Endothelial cell of umbilical vein (primary cell): ENCODE results near the gene FAM3C. TPM values are rescaled to one million over a fixed set of nuclear protein-coding genes. Genes with fewer than 3 reads are reported as not detected.

Experiments
- BruUV-seq: library from RNA; stranded (reverse); fragments of 400-500 nt; replicated peaks from 2 replicates; lab custom pipeline; 2021; lab: Mats Ljungman, UMichigan
- CTCF ChIA-PET: fragments of 300-600, 350-600 bp; sonication (Branson Sonifier 250); formaldehyde crosslinking; loops from one replicate; lab custom pipeline; 2021; ENCODE audit warnings: antibody characterized with exemption, inconsistent platforms; lab: Charles Lee
- POLR2A ChIA-PET: fragments of 300-600, 350-600 bp; sonication (Branson Sonifier 250); formaldehyde crosslinking; loops from one replicate; lab custom pipeline; 2021; ENCODE audit warnings: antibody characterized with exemption, inconsistent platforms; lab: Charles Lee
- DNase-seq: peaks from one replicate; pipeline ENCODE4 v3.0.0-alpha.2; 2011; ENCODE audit warnings: low read depth, low spot score
- FAIRE-seq: peaks from 2 replicates; lab custom pipeline; 2011; peaks lifted over from hg19 to GRCh38; lab: Jason Lieb, UNC
- H2AFZ ChIP-seq: 2 replicates; pipeline ENCODE4 v1.6.0; 2012; ENCODE audit warnings: low read depth, low read length, control low read depth, inconsistent platforms
- H3K27ac ChIP-seq: 2 replicates; pipeline ENCODE4 v1.5.1; 2011; ENCODE audit warnings: low read depth, mild to moderate bottlenecking, control low read depth, low read length, moderate library complexity; ENCODE audit not compliant: insufficient read depth
- H3K27me3 ChIP-seq, 2 experiments: 2 replicates each; pipeline versions ENCODE4 v1.6.0 to v1.6.1; 2011; ENCODE audit warnings: low read length in 2 of 2, mixed read lengths in 1 of 2; ENCODE audit not compliant: control insufficient read depth in 2 of 2, insufficient read depth in 2 of 2
- H3K36me3 ChIP-seq, 2 experiments: 2 replicates in 1 of 2; 3 replicates in 1 of 2; pipeline ENCODE4 v1.5.1; 2011; ENCODE audit warnings: low read length in 2 of 2, mild to moderate bottlenecking in 1 of 2, moderate library complexity in 1 of 2; ENCODE audit not compliant: control insufficient read depth in 2 of 2, insufficient read depth in 2 of 2; ENCODE audit errors: extremely low read depth in 1 of 2
- H3K4me1 ChIP-seq: 3 replicates; pipeline ENCODE4 v1.5.1; 2011; ENCODE audit warnings: mild to moderate bottlenecking, low read length; ENCODE audit not compliant: control insufficient read depth, insufficient read depth; ENCODE audit errors: extremely low read depth
- H3K4me2 ChIP-seq: 2 replicates; pipeline ENCODE4 v1.6.1; 2011; ENCODE audit warnings: low read length, control low read depth, mixed read lengths; ENCODE audit not compliant: insufficient read depth
- H3K4me3 ChIP-seq, 3 experiments: fragments of 200-600 bp in 1 of 3; sonication (generic), shearing (Covaris generic) in 1 of 3; replicated peaks in 1 of 3; 2 replicates each; pipeline ENCODE4 v1.5.1; 2011 to 2016; ENCODE audit warnings: control low read depth in 3 of 3, low read length in 3 of 3, mild to moderate bottlenecking in 2 of 3, inconsistent platforms in 1 of 3, low read depth in 1 of 3, moderate library complexity in 1 of 3; ENCODE audit not compliant: insufficient read depth in 1 of 3
- H3K79me2 ChIP-seq: 2 replicates; pipeline ENCODE4 v1.6.0; 2012; ENCODE audit warnings: low read length, inconsistent platforms; ENCODE audit not compliant: control insufficient read depth, insufficient read depth
- H3K9ac ChIP-seq: replicated peaks from 2 replicates; pipeline ENCODE3; 2011; ENCODE audit warnings: low read length, control low read depth; ENCODE audit not compliant: insufficient read depth; ENCODE audit errors: extremely low read depth
- H3K9me1 ChIP-seq: replicated peaks from 3 replicates; pipeline ENCODE4 v1.6.0; 2011; ENCODE audit warnings: mild to moderate bottlenecking, low read length; ENCODE audit not compliant: control insufficient read depth, insufficient read depth; ENCODE audit errors: extremely low read depth
- H3K9me3 ChIP-seq: replicated peaks from 2 replicates; pipeline ENCODE4 v1.5.1; 2012; ENCODE audit warnings: low read length, inconsistent platforms; ENCODE audit not compliant: control insufficient read depth, insufficient read depth
- H4K20me1 ChIP-seq: replicated peaks from 2 replicates; pipeline ENCODE3; 2011; ENCODE audit warnings: mild to moderate bottlenecking, low read length; ENCODE audit not compliant: control insufficient read depth, insufficient read depth; ENCODE audit errors: extremely low read depth
- CTCF ChIP-seq, 2 donors: IDR thresholded peaks; 1 replicate in 1 of 2; 2 replicates in 1 of 2; pipeline ENCODE4 v1.5.1; 2011; ENCODE audit warnings: low read length in 2 of 2, mild to moderate bottlenecking in 2 of 2, moderate library complexity in 2 of 2, control low read depth in 1 of 2, inconsistent platforms in 1 of 2, low read depth in 1 of 2; ENCODE audit not compliant: insufficient read depth in 1 of 2; ENCODE audit errors: extremely low read depth in 1 of 2
- EZH2 ChIP-seq: IDR thresholded peaks from 2 replicates; pipeline ENCODE4 v1.6.1; 2012; ENCODE audit warnings: borderline replicate concordance, low read depth, mild to moderate bottlenecking, moderate library complexity, low read length, inconsistent platforms; ENCODE audit not compliant: severe bottlenecking
- FOS ChIP-seq: IDR thresholded peaks from 2 replicates; pipeline ENCODE4 v1.6.1; 2011; ENCODE audit warnings: mild to moderate bottlenecking, low read length, moderate library complexity, borderline replicate concordance; ENCODE audit not compliant: insufficient read depth
- GATA2 ChIP-seq: IDR thresholded peaks from 2 replicates; pipeline ENCODE4 v1.7.0; 2011; ENCODE audit warnings: low read depth, mild to moderate bottlenecking, moderate library complexity, mixed read lengths, low read length; ENCODE audit not compliant: insufficient read length, insufficient read depth
- JUN ChIP-seq: IDR thresholded peaks from 2 replicates; pipeline ENCODE4 v1.6.1; 2011; ENCODE audit warnings: borderline replicate concordance, low read depth; ENCODE audit not compliant: insufficient read length, insufficient read depth
- MAX ChIP-seq: IDR thresholded peaks from 2 replicates; pipeline ENCODE4 v1.6.1; 2011; ENCODE audit not compliant: insufficient read depth, insufficient read length
- MYC ChIP-seq: IDR thresholded peaks from one replicate; pipeline ENCODE4 v1.6.1; 2011; ENCODE audit warnings: mild to moderate bottlenecking, low read depth, low read length
- POLR2A ChIP-seq: IDR thresholded peaks from 2 replicates; pipeline ENCODE4 v1.6.1; 2012; ENCODE audit warnings: low read depth, mild to moderate bottlenecking, control low read depth, low read length
- POLR2AphosphoS5 ChIP-seq: IDR thresholded peaks from 2 replicates; pipeline ENCODE4 v1.6.1; 2012; ENCODE audit warnings: low read depth, mild to moderate bottlenecking, control low read depth, low read length, moderate library complexity; ENCODE audit not compliant: insufficient read depth
- dilution Hi-C: fragments of 300-500 bp; cut with MboI; formaldehyde crosslinking; loops from one replicate; pipeline ENCODE4 v1.15.0; 2019; ENCODE audit warnings: low sequenced_read_pairs; ENCODE audit not compliant: extremely low pct_ligation_motif_present
- intact Hi-C: fragments of 100-400 bp; cut with micrococcal nuclease; formaldehyde crosslinking; loops from one replicate; pipeline ENCODE4 v1.10.0; 2022
- polyA plus RNA-seq, 4 experiments: library from polyadenylated mRNA; depleted of rRNA in 3 of 4; stranded (reverse) in 3 of 4; unstranded in 1 of 4; fragments of >200 nt; gene quantifications; 2 replicates each; pipeline versions ENCODE4 v1.2.1 to v1.2.3, GENCODE V29; 2011 to 2012; ENCODE audit warnings: missing spikeins in 1 of 4
- total RNA-seq: library from RNA; stranded (reverse); gene quantifications from 2 replicates; pipeline ENCODE4 v1.2.3, GENCODE V29; 2021

The FAM3C gene
- total and polyA plus RNA-seq, 2 donors (not counting 3 experiments of a cell fraction or from before 2014, with no cell fraction given), result 20.2 to 50.0 TPM

GRCh38 chr7:121436136-121436535 lies 40.0 kb upstream of the FAM3C start:
- Histone ChIP-seq H3K9me3 (no peaks in the 10 kb centered on the region), H3K79me2 (no peaks in the 10 kb centered on the region), H3K27me3 (no peaks in the 10 kb centered on the region), H3K27ac (no peak overlapping the region), H3K9me1 (no peaks in the 10 kb centered on the region), H4K20me1 (no peaks in the 10 kb centered on the region), H3K4me2 (peak overlapping the region; percentile 7), H3K4me1 (peaks cover 10% of the 10 kb centered on the region), H2AFZ (no peak overlapping the region), H3K9ac (no peak overlapping the region), H3K4me3 (no peak overlapping the region), H3K36me3 (no peaks in the 10 kb centered on the region)
- dilution Hi-C loops, result no loop called here
- CTCF ChIA-PET, result no interaction called here
- FAIRE-seq (no peak), DNase-seq (peak; percentile 51)
- TF ChIP-seq MAX (no peak), POLR2A (no peak), JUN (peak; percentile 36), EZH2 (no peak), MYC (no peak), FOS (peak; percentile 39), CTCF (IDR thresholded peaks at IDR 0.05; ENCODE audit: extremely low read depth in 1 of 2, insufficient read depth in 1 of 2, low read depth in 1 of 2, low read length in 2 of 2) (no peak), GATA2 (no peak), POLR2AphosphoS5 (no peak)
- POLR2A ChIA-PET, result no interaction called here
- intact Hi-C loops, result loop anchor here (2.0 kb wide), 1 partner anchor 63 kb away; no protein-coding TSS in a partner anchor
- BruUV-seq, result no TSS peak
